Measurements from ENCODE around the gene WDCP.
A peak's percentile ranks its signal among the peaks of the same experiment; 100 is the strongest.
"Not testable (repeated sequence)": the region's sequence is repeated elsewhere in the genome, so short reads cannot be mapped to it uniquely, and the experiment has no call there.

The WDCP gene

DNA sequence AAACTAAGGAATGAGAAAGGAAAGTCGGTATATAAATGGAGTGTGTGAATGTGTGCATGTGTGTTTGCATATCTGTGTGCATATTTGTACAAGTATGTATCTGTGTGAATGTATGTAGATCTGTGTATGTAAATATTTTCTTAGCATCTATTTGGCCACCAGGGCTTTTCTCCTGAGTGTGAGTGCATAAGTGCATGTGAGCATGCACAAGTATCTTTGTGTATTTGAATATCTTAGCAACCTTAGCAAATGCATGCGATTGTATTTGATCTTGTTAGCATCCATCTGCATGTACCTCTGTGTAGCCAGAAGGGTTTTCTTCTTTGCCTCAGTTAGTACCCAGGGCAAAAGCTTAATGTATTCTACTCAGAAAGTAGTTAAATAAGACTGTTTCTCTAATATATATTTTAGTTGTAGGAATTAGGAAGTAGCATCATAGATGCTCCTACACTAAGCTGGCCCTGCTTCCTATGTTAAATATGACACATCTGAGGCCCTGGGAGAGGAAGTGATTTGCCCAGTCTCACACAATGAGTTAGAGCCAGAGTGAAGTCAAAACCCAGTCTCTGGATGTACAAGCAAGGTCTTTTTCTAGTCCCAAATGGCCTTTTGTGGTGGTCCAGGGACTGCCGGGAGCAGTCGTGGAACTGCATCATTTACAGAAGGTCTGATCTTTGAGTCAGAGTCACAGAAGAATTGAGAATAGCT, 11.5 kb upstream of the WDCP start:
- DNase-seq (ENCODE audit: low read depth in 2 of 2) = no peak

GRCh38 chr2:24055750-24056149, 8.6 kb upstream of the WDCP start:
- DNase-seq (ENCODE audit: low read depth in 2 of 2) = no peak

- DNase-seq (ENCODE audit: low read depth in 2 of 2) = no peak
These were observed 7.3 kb upstream of the WDCP start for GRCh38 chr2:24054366-24055010.

DNA sequence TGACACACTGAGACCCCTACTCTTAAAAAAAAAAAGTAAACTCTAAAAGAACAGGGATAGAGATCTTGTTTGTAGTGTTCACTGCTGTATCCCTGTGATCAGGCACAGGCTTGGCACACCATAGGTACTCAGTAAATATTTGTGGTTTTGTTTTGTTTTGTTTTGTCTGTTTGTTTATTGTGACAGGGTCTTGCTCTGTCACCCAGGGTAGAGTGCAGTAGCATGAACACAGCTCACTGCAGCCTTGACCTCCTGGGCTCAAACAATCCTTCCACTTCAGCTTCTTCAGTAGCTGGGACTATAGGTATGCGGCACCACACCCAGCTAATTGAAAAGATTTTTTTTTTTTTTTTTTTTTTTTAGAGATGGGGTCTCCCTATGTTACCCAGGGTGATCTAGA, 5.8 kb upstream of the WDCP start:
- DNase-seq (ENCODE audit: low read depth in 2 of 2) = no peak

GRCh38 chr2:24051833-24052232, 4.6 kb upstream of the WDCP start:
- DNase-seq (ENCODE audit: low read depth in 2 of 2) = no peak

- no peak for DNase-seq (ENCODE audit: low read depth in 2 of 2)
These were observed 3.1 kb upstream of the WDCP start for GRCh38 chr2:24050041-24050979.

- DNase-seq (ENCODE audit: low read depth in 2 of 2) = peak in 1 of 2 donors; percentile 30
These were observed 2.4 kb upstream of the WDCP start, which contains the start of gene FKBP1B for GRCh38 chr2:24049485-24050021. FKBP1B (plus strand) TSS chr2:24049741; CDS start chr2:24049850, 109 bp downstream.

- DNase-seq (ENCODE audit: low read depth in 2 of 2) = no peak
These were observed 1.7 kb upstream of the WDCP start for GRCh38 chr2:24048769-24049484.

DNA sequence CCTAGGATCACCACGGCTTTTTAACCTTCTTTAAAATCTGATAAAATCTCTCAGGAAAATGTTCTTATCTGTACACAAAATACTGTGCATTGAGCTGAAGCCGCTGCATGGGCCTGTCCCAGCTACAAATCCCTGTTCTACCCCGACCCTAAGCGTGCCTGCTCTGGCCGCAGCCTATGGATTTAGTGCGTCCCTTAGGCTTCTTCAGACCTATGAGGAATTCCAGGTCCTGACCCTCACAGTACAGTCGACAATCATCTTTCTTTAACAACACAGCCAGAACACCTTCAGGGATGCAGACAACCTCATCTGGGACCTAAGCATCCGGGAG, 477 bp upstream of the WDCP start:
- no peak for DNase-seq (ENCODE audit: low read depth in 2 of 2)

DNA sequence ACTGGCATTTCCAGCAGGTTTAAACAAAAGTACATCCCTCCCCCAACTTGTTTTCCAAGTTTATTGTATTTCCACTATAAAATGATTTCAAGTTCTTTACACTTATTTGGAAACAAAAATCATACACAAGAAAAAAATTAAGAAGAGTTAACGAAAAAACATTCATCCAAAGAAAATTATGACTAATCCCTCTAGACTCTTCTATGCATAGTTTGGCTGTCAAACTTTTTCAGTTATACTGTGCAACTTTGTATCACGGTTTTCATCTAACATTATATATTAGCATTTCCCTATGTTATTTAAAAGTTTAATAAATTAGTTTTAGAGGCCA, 627 bp downstream of the WDCP start:
- no peak for DNase-seq (ENCODE audit: low read depth in 2 of 2)

GRCh38 chr2:24045511-24046508, 1.4 kb downstream of the WDCP start:
- DNase-seq (ENCODE audit: low read depth in 2 of 2) = no peak

- DNase-seq (ENCODE audit: low read depth in 2 of 2) = not testable (repeated sequence)
These were observed 4.1 kb downstream of the WDCP start for GRCh38 chr2:24043133-24043532.

- DNase-seq (ENCODE audit: low read depth in 2 of 2) = no peak
These were observed 6.7 kb downstream of the WDCP start for GRCh38 chr2:24040511-24040910.

DNA sequence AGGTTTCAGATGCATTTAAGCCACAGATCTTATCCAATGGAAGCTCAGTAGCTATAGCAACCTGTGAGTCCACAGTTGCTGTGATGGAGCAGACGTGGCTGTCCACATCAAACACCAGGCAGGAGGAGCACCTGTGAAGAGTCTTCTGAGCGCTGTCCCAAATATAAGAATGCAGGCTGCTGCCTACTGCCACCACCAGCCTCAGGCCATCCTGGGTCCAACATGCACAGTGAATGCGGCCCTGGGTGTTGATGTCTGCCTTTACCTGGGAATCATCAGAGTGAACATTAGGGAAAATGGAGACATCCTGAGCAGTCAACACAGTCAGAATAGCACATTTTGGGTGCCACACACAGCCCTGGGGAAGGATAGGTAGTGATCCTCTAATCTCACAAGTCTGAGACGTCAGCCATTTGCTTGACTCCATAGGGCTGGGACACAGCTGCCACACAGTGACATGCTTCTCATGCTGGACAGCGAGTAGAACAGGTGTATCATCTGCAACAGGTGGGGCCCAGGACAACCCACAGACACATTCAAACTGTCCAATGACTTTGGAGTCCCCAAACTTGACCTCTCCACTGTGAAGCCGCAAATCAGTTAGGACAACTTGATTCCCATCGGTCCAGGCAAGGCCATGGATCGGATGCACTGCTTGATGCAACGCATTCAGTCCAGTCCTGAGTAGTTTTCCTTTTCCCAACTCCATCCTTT, 8.2 kb downstream of the WDCP start:
- no peak for DNase-seq (ENCODE audit: low read depth in 2 of 2)

GRCh38 chr2:24026233-24026632, 21.0 kb downstream of the WDCP start:
- no peak for DNase-seq (ENCODE audit: low read depth in 2 of 2)

- no peak for DNase-seq (ENCODE audit: low read depth in 2 of 2)
These were observed 22.1 kb downstream of the WDCP start for GRCh38 chr2:24024996-24025663.

DNA sequence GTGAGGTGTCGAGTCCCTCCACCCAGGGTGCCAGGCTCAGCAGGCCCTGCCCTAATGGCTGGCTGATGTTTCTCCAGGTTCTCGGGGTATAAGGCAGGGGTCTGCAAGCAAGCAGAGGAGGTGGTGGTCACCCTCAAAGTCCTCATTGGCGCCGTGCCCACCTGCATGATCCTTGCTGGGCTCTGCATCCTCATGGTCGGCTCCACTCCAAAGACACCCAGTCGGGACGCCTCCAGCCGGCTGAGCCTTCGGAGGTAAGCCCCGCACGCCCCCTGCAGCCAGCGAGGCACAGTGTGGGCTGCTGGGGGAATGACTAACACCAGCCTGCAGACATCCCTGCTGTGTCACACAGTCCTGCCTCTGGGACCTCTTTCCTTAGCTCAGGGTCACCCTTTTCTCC, 23.2 kb downstream of the WDCP start:
- no peak for DNase-seq (ENCODE audit: low read depth in 2 of 2)

DNA sequence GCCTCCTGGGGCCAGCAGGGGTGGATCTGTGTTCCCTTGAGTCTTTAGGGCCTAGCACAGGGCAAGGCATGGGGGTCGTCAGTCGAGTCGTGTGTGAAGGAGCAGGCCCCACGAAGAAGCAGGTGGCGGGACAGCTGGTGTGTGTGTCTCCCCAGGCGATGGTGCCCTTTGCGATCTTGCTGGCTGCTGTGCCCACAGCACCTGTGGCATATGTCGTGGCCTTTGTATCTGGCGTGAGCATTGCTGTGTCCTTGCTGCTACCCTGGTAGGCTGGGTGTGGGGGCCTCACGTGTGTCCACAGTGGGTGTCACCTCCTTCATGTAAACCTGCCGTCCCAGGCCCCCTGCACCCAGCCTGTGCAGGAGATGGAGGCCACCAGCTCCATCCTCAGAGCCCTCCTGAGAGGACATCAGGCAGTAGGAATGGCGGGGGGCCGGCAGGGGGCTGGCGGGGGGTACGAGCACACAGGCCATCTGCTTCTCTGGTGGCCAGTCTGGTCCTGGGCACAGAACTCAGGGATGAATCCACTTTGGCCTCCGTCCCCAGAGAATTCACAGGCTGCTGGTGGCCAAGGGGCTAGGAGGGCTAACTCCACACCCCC, 24.1 kb downstream of the WDCP start:
- DNase-seq (ENCODE audit: low read depth in 2 of 2) = no peak
